HepG2 (cell line): Measurements from ENCODE around the gene ZNF684. TPM values are rescaled to one million over a fixed set of nuclear protein-coding genes. Genes with fewer than 3 reads are reported as not detected.

Experiments
- ATF7-NPFF ChIP-seq: sonication (generic); formaldehyde crosslinking; IDR thresholded peaks from 2 replicates; pipeline ENCODE4 v1.8.1; 2023; ENCODE audit warnings: mild to moderate bottlenecking, low read depth, missing genetic modification reagents, moderate library complexity
- BORCS8-MEF2B ChIP-seq: sonication (generic); formaldehyde crosslinking; IDR thresholded peaks from 2 replicates; pipeline ENCODE4 v1.8.0; 2022; ENCODE audit warnings: mild to moderate bottlenecking, missing genetic modification reagents
- DNMT3B ChIP-seq: conservative IDR thresholded peaks from 2 replicates; pipeline ENCODE4 v1.6.1; 2016; ENCODE audit warnings: missing biosample characterization, control low read depth
- FOXP4 ChIP-seq: sonication (generic); formaldehyde crosslinking; IDR thresholded peaks from 2 replicates; pipeline ENCODE4 v1.4.0; 2020; ENCODE audit warnings: missing genetic modification reagents
- HHEX ChIP-seq: IDR thresholded peaks from 2 replicates; pipeline ENCODE4 v1.6.1; 2016; ENCODE audit warnings: control low read depth
- KAT2B ChIP-seq: fragments of 150-350 bp; IDR thresholded peaks from 2 replicates; pipeline ENCODE4 v1.6.1; 2014; ENCODE audit warnings: low read depth, low read length, borderline replicate concordance
- PRDM10 ChIP-seq: sonication (generic); formaldehyde crosslinking; IDR thresholded peaks from 2 replicates; pipeline ENCODE4 v1.4.0; 2020; ENCODE audit warnings: low read depth, missing genetic modification reagents
- RAD21 ChIP-seq: fragments of 450-650 bp; formaldehyde crosslinking; IDR thresholded peaks from 2 replicates; pipeline ENCODE4 v1.5.0; 2020; ENCODE audit warnings: mild to moderate bottlenecking
- SALL2 ChIP-seq: sonication (generic); formaldehyde crosslinking; IDR thresholded peaks from 2 replicates; pipeline ENCODE4 v1.8.1; 2023; ENCODE audit warnings: mild to moderate bottlenecking, missing genetic modification reagents, inconsistent platforms
- TCF7 ChIP-seq: sonication (generic); IDR thresholded peaks from 2 replicates; pipeline ENCODE4 v1.6.1; 2016; ENCODE audit warnings: antibody characterized with exemption, low read depth
- TEAD2 ChIP-seq: sonication (generic); formaldehyde crosslinking; IDR thresholded peaks from 2 replicates; pipeline ENCODE4 v1.9.0; 2021; ENCODE audit warnings: missing genetic modification reagents
- ZBTB42 ChIP-seq: sonication (generic); formaldehyde crosslinking; IDR thresholded peaks from 2 replicates; pipeline ENCODE4 v1.5.0; 2020; ENCODE audit warnings: mild to moderate bottlenecking, missing genetic modification reagents
- ZFAT ChIP-seq: sonication (generic); formaldehyde crosslinking; conservative IDR thresholded peaks from 2 replicates; pipeline ENCODE4 v1.8.1; 2023; ENCODE audit warnings: missing genetic modification reagents, inconsistent platforms
- ZFP37 ChIP-seq: sonication (generic); formaldehyde crosslinking; IDR thresholded peaks from 2 replicates; pipeline ENCODE4 v1.4.0; 2020; ENCODE audit warnings: missing genetic modification reagents, borderline replicate concordance
- ZNF576 ChIP-seq: sonication (generic); formaldehyde crosslinking; IDR thresholded peaks from 2 replicates; pipeline ENCODE4 v1.4.0; 2020; ENCODE audit warnings: mild to moderate bottlenecking, missing genetic modification reagents
- ZNF598 ChIP-seq: sonication (generic); formaldehyde crosslinking; IDR thresholded peaks from 2 replicates; pipeline ENCODE4 v1.5.1; 2020; ENCODE audit warnings: mild to moderate bottlenecking, missing genetic modification reagents, borderline replicate concordance
- ZNF660 ChIP-seq: sonication (generic); formaldehyde crosslinking; IDR thresholded peaks from 2 replicates; pipeline ENCODE4 v1.5.1; 2020; ENCODE audit warnings: mild to moderate bottlenecking, low read depth, missing genetic modification reagents, borderline replicate concordance
- ZNF816 ChIP-seq: sonication (generic); formaldehyde crosslinking; IDR thresholded peaks from 2 replicates; pipeline ENCODE4 v1.8.0; 2022; ENCODE audit warnings: missing genetic modification reagents, mild to moderate bottlenecking, borderline replicate concordance
- ZNF878 ChIP-seq: sonication (generic); formaldehyde crosslinking; IDR thresholded peaks from 2 replicates; pipeline ENCODE4 v1.8.1; 2023; ENCODE audit warnings: mild to moderate bottlenecking, missing genetic modification reagents, moderate library complexity
- ZSCAN20 ChIP-seq: sonication (generic); formaldehyde crosslinking; IDR thresholded peaks from 2 replicates; pipeline ENCODE4 v1.4.0; 2020; ENCODE audit warnings: missing genetic modification reagents, mild to moderate bottlenecking, borderline replicate concordance
- polyA plus RNA-seq, 8 experiments: library from polyadenylated mRNA; depleted of rRNA in 3 of 8; stranded (reverse) in 7 of 8; unstranded in 1 of 8; fragments of >200 nt; fragmentation: Illumina TruSeq in 4 of 8; extraction: Trizol in 4 of 8; gene quantifications; 2 replicates each; pipeline versions ENCODE4 v1.2.1 to v1.2.3, GENCODE V29; 2011 to 2016; ENCODE audit warnings: low read depth in 4 of 8, missing spikeins in 1 of 8, mixed read lengths in 1 of 8; ENCODE audit not compliant: insufficient read depth in 1 of 8
- total RNA-seq, 5 experiments: library from RNA; depleted of rRNA; stranded (reverse); fragments of >200 nt; fragmentation: Illumina TruSeq; extraction: Trizol; gene quantifications; 2 replicates each; pipeline ENCODE4 v1.2.3, GENCODE V29; 2016; ENCODE audit warnings: low read depth in 1 of 5

ZNF684 gene
- total and polyA plus RNA-seq, 2 of the 13 experiments (the other 11 are each of a cell fraction or from before 2014, with no cell fraction given), result 6.5 to 15.2 TPM

GRCh38 chr1:40531381-40532061 lies at the start of gene ZNF684 (continued):
- TF ChIP-seq ZNF576 (CRISPR knock-in tag), result no peak
- no peak for TF ChIP-seq DNMT3B (CRISPR knock-in tag)
- TF ChIP-seq KAT2B, result no peak
- no peak for TF ChIP-seq TCF7
- TF ChIP-seq ZFAT, result no peak
- no peak for TF ChIP-seq ZNF660 (CRISPR knock-in tag)
- peak; percentile 74; the same call in 1 of the 2 replicates for TF ChIP-seq BORCS8-MEF2B (CRISPR knock-in tag)
- peak; percentile 66; the same call in 1 of the 2 replicates for TF ChIP-seq ZNF598 (CRISPR knock-in tag)
- peak; percentile 75; the same call in 1 of the 2 replicates for TF ChIP-seq PRDM10 (CRISPR knock-in tag)
- TF ChIP-seq ZNF878 (CRISPR knock-in tag), result no peak
- TF ChIP-seq ZBTB42 (CRISPR knock-in tag), result 0 out of 2 replicates have a peak, but pooled peaks have one; percentile 34
- no peak for TF ChIP-seq TEAD2 (CRISPR knock-in tag)
- TF ChIP-seq ZSCAN20 (CRISPR knock-in tag), result no peak
- no peak for TF ChIP-seq ZNF816 (CRISPR knock-in tag)
- peak; percentile 19; the same call in 1 of the 2 replicates for TF ChIP-seq FOXP4 (CRISPR knock-in tag)
- TF ChIP-seq SALL2, result 0 out of 2 replicates have a peak, but pooled peaks have one; percentile 53
- no peak for TF ChIP-seq ATF7-NPFF (CRISPR knock-in tag)
- TF ChIP-seq RAD21 (CRISPR knock-in tag), result no peak
- no peak for TF ChIP-seq HHEX (CRISPR knock-in tag)
- no peak for TF ChIP-seq ZFP37
